Measurements from ENCODE around the gene SCAMP1. TPM values are rescaled to one million over a fixed set of nuclear protein-coding genes. Genes with fewer than 3 reads are reported as not detected.

The SCAMP1 gene
- total RNA-seq, 2 experiments from 2014 or later: 13.6 to 14.8 TPM

GRCh38 chr5:78519198-78519941 is 159.0 kb downstream of the SCAMP1 start:
- H3K27me3 Mint-ChIP-seq: peaks cover 36% of the 10 kb centered on the region
- no peak for TF ChIP-seq CTCF (IDR thresholded peaks at IDR 0.05)
- no peak for ATAC-seq
- POLR2A ChIA-PET: no interaction called here
- no peaks in the 10 kb centered on the region for H3K9me3 Mint-ChIP-seq
- H3K27ac Mint-ChIP-seq: no peak overlapping the region
- no peak overlapping the region for H3K4me3 Mint-ChIP-seq
- H3K36me3 Mint-ChIP-seq (ENCODE audit: low read depth): no peaks in the 10 kb centered on the region
- CTCF ChIA-PET: no interaction called here
- no peak for DNase-seq
- intact Hi-C loops (cut with micrococcal nuclease): no loop called here
- no peaks in the 10 kb centered on the region for H3K4me1 Mint-ChIP-seq (ENCODE audit: low read depth)

GRCh38 chr5:78521455-78521854 is 161.0 kb downstream of the SCAMP1 start:
- Mint-ChIP-seq H3K4me3 (no peak overlapping the region), H3K4me1 (ENCODE audit: low read depth) (no peaks in the 10 kb centered on the region), H3K27me3 (peaks cover 18% of the 10 kb centered on the region), H3K27ac (no peak overlapping the region), H3K9me3 (no peaks in the 10 kb centered on the region), H3K36me3 (ENCODE audit: low read depth) (no peaks in the 10 kb centered on the region)
- intact Hi-C loops (cut with micrococcal nuclease): no loop called here
- ChIA-PET CTCF (interaction anchor here (0.8 kb wide), 1 partner anchor 30 kb away, joined by 3 read pairs; no protein-coding TSS in a partner anchor), POLR2A (no interaction called here)
- ATAC-seq (no peak), DNase-seq (no peak)
- no peak for TF ChIP-seq CTCF (IDR thresholded peaks at IDR 0.05)

GRCh38 chr5:78522476-78523260 is 162.3 kb downstream of the SCAMP1 start:
- ATAC-seq (no peak), DNase-seq (no peak)
- Mint-ChIP-seq H3K27me3 (peaks cover 10% of the 10 kb centered on the region), H3K36me3 (ENCODE audit: low read depth) (no peaks in the 10 kb centered on the region), H3K27ac (no peak overlapping the region), H3K9me3 (no peaks in the 10 kb centered on the region), H3K4me1 (ENCODE audit: low read depth) (no peaks in the 10 kb centered on the region), H3K4me3 (no peak overlapping the region)
- intact Hi-C loops (cut with micrococcal nuclease): no loop called here
- no peak for TF ChIP-seq CTCF (IDR thresholded peaks at IDR 0.05)
- POLR2A ChIA-PET: no interaction called here
- CTCF ChIA-PET: no interaction called here

GRCh38 chr5:78523314-78524193 is 163.1 kb downstream of the SCAMP1 start:
- Mint-ChIP-seq H3K36me3 (ENCODE audit: low read depth) (no peaks in the 10 kb centered on the region), H3K9me3 (no peaks in the 10 kb centered on the region), H3K27me3 (peaks cover 9% of the 10 kb centered on the region), H3K27ac (no peak overlapping the region), H3K4me3 (no peak overlapping the region), H3K4me1 (ENCODE audit: low read depth) (no peaks in the 10 kb centered on the region)
- CTCF ChIA-PET: no interaction called here
- intact Hi-C loops (cut with micrococcal nuclease): no loop called here
- DNase-seq (no peak), ATAC-seq (no peak)
- POLR2A ChIA-PET: no interaction called here
- TF ChIP-seq CTCF (IDR thresholded peaks at IDR 0.05): no peak

Data from activated CD8-positive, alpha-beta T cell treated with anti-CD3 and anti-CD28 coated beads for 36 hours (primary cell).